PC-9 (cell line): ENCODE data around the gene CSF1. TPM values are rescaled to one million over a fixed set of nuclear protein-coding genes. Genes with fewer than 3 reads are reported as not detected.

Experiments used
- BruUV-seq: library from RNA; stranded (reverse); fragments of 400-500 nt; replicated peaks from 2 replicates; lab custom pipeline; 2021; lab: Mats Ljungman, UMichigan
- CTCF ChIA-PET: fragments of 300-600 bp; sonication (Branson Sonifier 250); formaldehyde crosslinking; loops from one replicate; lab custom pipeline; 2022; ENCODE audit warnings: antibody characterized with exemption; lab: Charles Lee
- POLR2A ChIA-PET: fragments of 300-600 bp; sonication (Branson Sonifier 250); formaldehyde crosslinking; loops from one replicate; lab custom pipeline; 2022; ENCODE audit warnings: antibody characterized with exemption; ENCODE audit not compliant: unreplicated experiment; lab: Charles Lee
- DNase-seq, 2 experiments: peaks; one replicate each; pipeline versions ENCODE4 v3.0.0 to v3.0.0-alpha.2; 2015 to 2022; ENCODE audit warnings: mixed read lengths in 1 of 2
- H2AFZ ChIP-seq: fragments of 200-600 bp; sonication (generic); 2 replicates; pipeline ENCODE4 v1.8.1; 2017; ENCODE audit warnings: antibody characterized with exemption
- H3F3A ChIP-seq: fragments of 200-600 bp; sonication (generic); 2 replicates; pipeline ENCODE4 v1.8.1; 2017; ENCODE audit warnings: antibody characterized with exemption, mild to moderate bottlenecking, low read depth; ENCODE audit not compliant: insufficient read depth
- H3K27ac ChIP-seq: fragments of 200-600 bp; sonication (generic); 2 replicates; pipeline ENCODE4 v1.6.1; 2016; ENCODE audit warnings: mixed run types
- H3K27me3 ChIP-seq: fragments of 200-600 bp; sonication (generic); 2 replicates; pipeline ENCODE4 v1.6.1; 2016; ENCODE audit warnings: low read depth, mixed run types; ENCODE audit not compliant: insufficient read depth
- H3K36me3 ChIP-seq: fragments of 200-600 bp; sonication (generic); 2 replicates; pipeline ENCODE4 v1.6.1; 2016; ENCODE audit warnings: low read depth, mixed run types
- H3K4me1 ChIP-seq: fragments of 200-600 bp; sonication (generic); replicated peaks from 2 replicates; pipeline ENCODE4 v1.6.1; 2016; ENCODE audit warnings: mixed run types; ENCODE audit not compliant: insufficient read depth
- H3K4me2 ChIP-seq: fragments of 200-600 bp; sonication (generic); 2 replicates; pipeline ENCODE4 v1.6.1; 2017; ENCODE audit warnings: mixed run types
- H3K4me3 ChIP-seq: fragments of 200-600 bp; sonication (generic); 2 replicates; pipeline ENCODE4 v1.6.1; 2016; ENCODE audit warnings: mixed run types
- H3K79me2 ChIP-seq: fragments of 200-600 bp; sonication (generic); 2 replicates; pipeline ENCODE4 v1.6.1; 2017; ENCODE audit warnings: low read depth, mixed run types
- H3K9me2 ChIP-seq: fragments of 200-600 bp; sonication (generic); 2 replicates; pipeline ENCODE4 v1.8.1; 2017; ENCODE audit warnings: mild to moderate bottlenecking; ENCODE audit not compliant: insufficient read depth
- H3K9me3 ChIP-seq: fragments of 200-600 bp; sonication (generic); 2 replicates; pipeline ENCODE4 v1.8.1; 2016; ENCODE audit warnings: low read depth; ENCODE audit not compliant: insufficient read depth
- H4K20me1 ChIP-seq: fragments of 200-600 bp; sonication (generic); 2 replicates; pipeline ENCODE4 v1.8.1; 2017; ENCODE audit not compliant: insufficient read depth
- EZH2 ChIP-seq: fragments of 200-600 bp; sonication (generic); IDR thresholded peaks from 2 replicates; pipeline ENCODE4 v1.8.0; 2017; ENCODE audit warnings: antibody characterized with exemption, low read depth
- intact Hi-C: fragments of 100-400 bp; cut with micrococcal nuclease; formaldehyde crosslinking; loops from one replicate; pipeline ENCODE4 v1.10.0; 2022; ENCODE audit not compliant: unreplicated experiment
- total RNA-seq: library from RNA; stranded (reverse); gene quantifications from 2 replicates; pipeline ENCODE4 v1.2.3, GENCODE V29; 2021
- TF ChIP-seq, protein P1 (sequence below): fragments of 200-600 bp; sonication (generic); conservative IDR thresholded peaks from 2 replicates; pipeline ENCODE4 v1.6.1; 2017; ENCODE audit warnings: mixed run types, antibody characterized with exemption, mild to moderate bottlenecking, moderate library complexity

Gene CSF1
- total RNA-seq, 1 experiment from 2014 or later: 29.8 TPM

DNA sequence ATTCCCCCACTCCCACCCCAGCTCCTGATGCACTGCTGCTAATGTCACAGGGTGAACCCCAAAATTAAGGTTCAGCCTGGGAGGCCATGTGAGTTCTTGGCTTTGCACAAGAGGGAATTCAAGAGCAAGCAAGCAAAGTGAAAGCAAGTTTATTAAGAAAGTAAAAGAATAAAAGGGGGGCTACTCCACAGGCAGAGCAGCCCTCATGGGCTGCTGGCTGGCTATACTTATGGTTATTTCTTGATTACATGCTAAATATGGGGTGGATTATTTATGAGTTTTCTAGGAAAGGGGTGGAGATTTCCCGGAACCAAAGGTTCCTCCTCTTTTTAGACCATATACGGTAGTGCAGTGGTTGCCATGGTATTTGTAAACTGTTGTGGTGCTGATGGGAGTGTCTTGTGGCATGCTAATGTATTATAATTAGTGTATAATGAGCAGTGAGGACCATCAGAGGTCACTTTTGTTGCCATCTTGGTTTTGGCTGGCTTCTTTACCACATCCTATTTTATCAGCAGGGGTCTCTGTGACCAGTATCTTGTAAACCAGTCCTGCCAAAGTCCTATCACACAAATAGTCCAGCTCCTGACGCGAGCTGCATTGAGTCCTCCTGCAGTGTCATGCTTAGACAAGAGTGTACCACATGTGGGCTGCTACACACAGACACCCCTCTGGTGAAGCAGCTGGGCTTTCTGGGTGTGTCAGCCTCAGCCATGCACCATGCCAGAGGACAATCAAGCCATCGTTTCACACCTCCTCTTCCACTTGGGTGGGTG, 46.4 kb upstream of the CSF1 start:
- Histone ChIP-seq H3K9me3 (0 out of 2 replicates have a peak, but pooled peaks cover 3% of the 10 kb centered on the region), H3K36me3 (no peaks in the 10 kb centered on the region), H4K20me1 (no peaks in the 10 kb centered on the region), H3K27me3 (no peaks in the 10 kb centered on the region), H3K27ac (no peak overlapping the region), H3K4me3 (no peak overlapping the region), H3K4me1 (peaks cover 6% of the 10 kb centered on the region; the same call in 1 of the 2 replicates), H3K79me2 (no peaks in the 10 kb centered on the region), H3K4me2 (no peak overlapping the region), H3F3A (peaks cover 9% of the 10 kb centered on the region), H2AFZ (no peak overlapping the region), H3K9me2 (no peaks in the 10 kb centered on the region)
- no peak for DNase-seq
- POLR2A ChIA-PET: interaction anchor here (0.5 kb wide), 1 partner anchor 130 kb away, joined by 3 read pairs; no protein-coding TSS in a partner anchor
- CTCF ChIA-PET: no interaction called here
- BruUV-seq: no TSS peak
- TF ChIP-seq, protein P1, sequence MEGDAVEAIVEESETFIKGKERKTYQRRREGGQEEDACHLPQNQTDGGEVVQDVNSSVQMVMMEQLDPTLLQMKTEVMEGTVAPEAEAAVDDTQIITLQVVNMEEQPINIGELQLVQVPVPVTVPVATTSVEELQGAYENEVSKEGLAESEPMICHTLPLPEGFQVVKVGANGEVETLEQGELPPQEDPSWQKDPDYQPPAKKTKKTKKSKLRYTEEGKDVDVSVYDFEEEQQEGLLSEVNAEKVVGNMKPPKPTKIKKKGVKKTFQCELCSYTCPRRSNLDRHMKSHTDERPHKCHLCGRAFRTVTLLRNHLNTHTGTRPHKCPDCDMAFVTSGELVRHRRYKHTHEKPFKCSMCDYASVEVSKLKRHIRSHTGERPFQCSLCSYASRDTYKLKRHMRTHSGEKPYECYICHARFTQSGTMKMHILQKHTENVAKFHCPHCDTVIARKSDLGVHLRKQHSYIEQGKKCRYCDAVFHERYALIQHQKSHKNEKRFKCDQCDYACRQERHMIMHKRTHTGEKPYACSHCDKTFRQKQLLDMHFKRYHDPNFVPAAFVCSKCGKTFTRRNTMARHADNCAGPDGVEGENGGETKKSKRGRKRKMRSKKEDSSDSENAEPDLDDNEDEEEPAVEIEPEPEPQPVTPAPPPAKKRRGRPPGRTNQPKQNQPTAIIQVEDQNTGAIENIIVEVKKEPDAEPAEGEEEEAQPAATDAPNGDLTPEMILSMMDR: no peak
- TF ChIP-seq EZH2: no peak
- intact Hi-C loops: no loop called here

DNA sequence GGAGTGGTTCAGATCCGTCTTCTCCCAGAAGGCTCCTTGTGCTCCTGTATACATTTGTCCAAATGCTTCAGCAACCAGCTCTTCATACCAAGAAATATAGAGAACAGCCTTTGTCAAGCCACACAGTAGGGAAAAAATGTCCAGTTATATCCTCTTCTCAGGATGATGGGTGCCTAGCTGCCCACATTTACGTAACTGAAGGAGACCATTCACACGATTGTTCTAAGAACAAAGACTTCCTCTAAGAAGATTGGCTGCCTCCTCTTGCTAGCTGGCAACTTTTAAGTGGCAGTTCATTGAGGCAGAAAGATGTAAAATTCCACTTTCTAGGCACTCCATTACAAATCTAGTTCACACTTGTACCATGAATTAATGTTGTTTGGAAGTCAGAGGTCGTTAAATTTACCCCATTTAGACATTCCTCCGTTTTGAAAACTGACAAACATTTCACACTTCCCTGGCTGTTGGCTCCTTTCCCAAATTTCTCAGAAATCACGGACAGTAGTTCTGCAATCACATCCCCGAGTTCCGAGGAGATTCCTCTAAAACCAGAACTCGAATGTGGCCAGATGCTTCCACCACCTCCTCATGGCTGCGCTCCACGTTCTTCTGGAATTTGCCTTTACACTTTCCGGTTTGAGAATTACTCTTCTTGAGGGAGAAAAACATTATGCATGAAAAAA, 45.6 kb upstream of the CSF1 start:
- DNase-seq: no peak
- no peak for TF ChIP-seq EZH2
- TF ChIP-seq, protein P1: no peak
- Histone ChIP-seq H3K36me3 (no peaks in the 10 kb centered on the region), H4K20me1 (no peaks in the 10 kb centered on the region), H3K79me2 (no peaks in the 10 kb centered on the region), H3K4me1 (peaks cover 6% of the 10 kb centered on the region; the same call in 1 of the 2 replicates), H3K4me2 (no peak overlapping the region), H3K9me2 (no peaks in the 10 kb centered on the region), H3K9me3 (0 out of 2 replicates have a peak, but pooled peaks cover 3% of the 10 kb centered on the region), H3K27ac (no peak overlapping the region), H3K4me3 (no peak overlapping the region), H3K27me3 (no peaks in the 10 kb centered on the region), H2AFZ (no peak overlapping the region), H3F3A (peaks cover 9% of the 10 kb centered on the region)
- intact Hi-C loops: no loop called here
- POLR2A ChIA-PET: no interaction called here
- CTCF ChIA-PET: no interaction called here
- no TSS peak for BruUV-seq

DNA sequence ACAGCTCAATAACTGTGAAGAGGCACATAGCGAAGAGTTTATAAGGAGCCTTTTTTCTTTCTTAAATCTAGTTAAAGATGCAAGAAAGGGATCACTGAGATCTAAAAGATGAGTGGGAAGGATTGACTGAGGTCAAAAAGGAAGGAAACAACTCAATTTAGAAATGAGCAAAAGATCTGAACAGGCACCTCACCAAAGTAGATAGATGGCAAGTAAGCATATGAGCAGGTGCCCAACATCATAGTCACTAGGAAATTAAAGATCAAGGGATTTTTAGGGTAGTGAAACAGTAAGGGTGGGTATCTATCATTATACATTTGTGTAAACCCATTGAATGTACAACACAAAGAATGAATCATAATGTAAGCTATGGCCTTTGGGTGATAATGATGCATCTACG, 44.6 kb upstream of the CSF1 start:
- Histone ChIP-seq H3K79me2 (no peaks in the 10 kb centered on the region), H3K27ac (no peak overlapping the region), H2AFZ (no peak overlapping the region), H3K36me3 (no peaks in the 10 kb centered on the region), H4K20me1 (no peaks in the 10 kb centered on the region), H3K4me2 (no peak overlapping the region), H3K9me2 (no peaks in the 10 kb centered on the region), H3K4me3 (no peak overlapping the region), H3K27me3 (no peaks in the 10 kb centered on the region), H3F3A (peaks cover 9% of the 10 kb centered on the region), H3K4me1 (peaks cover 6% of the 10 kb centered on the region; the same call in 1 of the 2 replicates), H3K9me3 (0 out of 2 replicates have a peak, but pooled peaks cover 3% of the 10 kb centered on the region)
- POLR2A ChIA-PET: no interaction called here
- TF ChIP-seq, protein P1: no peak
- TF ChIP-seq EZH2: no peak
- CTCF ChIA-PET: no interaction called here
- no TSS peak for BruUV-seq
- no peak for DNase-seq
- intact Hi-C loops: no loop called here
